ENCODE results near the gene ARFGEF2. TPM values are rescaled to one million over a fixed set of nuclear protein-coding genes. Genes with fewer than 3 reads are reported as not detected.
"Not testable (repeated sequence)": the region's sequence is repeated elsewhere in the genome, so short reads cannot be mapped to it uniquely, and the experiment has no call there.

ARFGEF2 gene
- total and polyA plus RNA-seq, 7 donors: 7.8 to 36.1 (median 22.8) TPM

DNA sequence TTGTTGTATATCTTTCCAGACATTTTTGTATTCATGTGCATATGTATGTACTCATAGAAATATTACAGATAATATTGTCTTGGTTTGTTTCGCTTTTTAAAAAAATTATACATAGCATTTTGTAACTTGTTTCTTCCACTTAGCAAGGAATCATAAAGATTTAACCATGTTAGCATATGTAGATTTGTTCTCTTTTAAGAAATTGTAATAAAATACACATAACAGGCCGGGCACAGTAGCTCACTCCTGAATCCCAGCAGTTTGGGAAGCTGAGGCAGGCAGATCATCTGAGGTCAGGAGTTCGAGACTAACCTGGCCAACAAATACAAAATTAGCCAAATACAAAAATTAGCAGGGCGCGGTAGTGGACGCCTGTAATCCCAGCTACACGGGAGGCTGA is 80.2 kb downstream of the ARFGEF2 start:
- Histone ChIP-seq H3K9me3 (no peaks in the 10 kb centered on the region), H3K36me3 (ENCODE audit: insufficient read depth in 1 of 2, low read depth in 1 of 2) (peaks cover 8 to 94% of the 10 kb centered on the region in 2 donors), H3K27me3 (ENCODE audit: insufficient read depth in 3 of 3, low read length in 2 of 3) (no peaks in the 10 kb centered on the region), H3K4me3 (no peak overlapping the region), H3K4me1 (no peaks in the 10 kb centered on the region), H3K27ac (no peak overlapping the region)
- no peak for ATAC-seq
- intact Hi-C loops (cut with DNase I): no loop called here
- DNase-seq: no peak
- TF ChIP-seq, protein P1, sequence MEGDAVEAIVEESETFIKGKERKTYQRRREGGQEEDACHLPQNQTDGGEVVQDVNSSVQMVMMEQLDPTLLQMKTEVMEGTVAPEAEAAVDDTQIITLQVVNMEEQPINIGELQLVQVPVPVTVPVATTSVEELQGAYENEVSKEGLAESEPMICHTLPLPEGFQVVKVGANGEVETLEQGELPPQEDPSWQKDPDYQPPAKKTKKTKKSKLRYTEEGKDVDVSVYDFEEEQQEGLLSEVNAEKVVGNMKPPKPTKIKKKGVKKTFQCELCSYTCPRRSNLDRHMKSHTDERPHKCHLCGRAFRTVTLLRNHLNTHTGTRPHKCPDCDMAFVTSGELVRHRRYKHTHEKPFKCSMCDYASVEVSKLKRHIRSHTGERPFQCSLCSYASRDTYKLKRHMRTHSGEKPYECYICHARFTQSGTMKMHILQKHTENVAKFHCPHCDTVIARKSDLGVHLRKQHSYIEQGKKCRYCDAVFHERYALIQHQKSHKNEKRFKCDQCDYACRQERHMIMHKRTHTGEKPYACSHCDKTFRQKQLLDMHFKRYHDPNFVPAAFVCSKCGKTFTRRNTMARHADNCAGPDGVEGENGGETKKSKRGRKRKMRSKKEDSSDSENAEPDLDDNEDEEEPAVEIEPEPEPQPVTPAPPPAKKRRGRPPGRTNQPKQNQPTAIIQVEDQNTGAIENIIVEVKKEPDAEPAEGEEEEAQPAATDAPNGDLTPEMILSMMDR (IDR thresholded peaks at IDR 0.05): no peak
- 93 to 98% (median 97%) methylated on average over 7 of the region's 7 CpGs for WGBS, 3 donors

GRCh38 chr20:49006446-49006980 is 85.0 kb downstream of the ARFGEF2 start:
- Histone ChIP-seq H3K4me1 (no peaks in the 10 kb centered on the region), H3K4me3 (no peak overlapping the region), H3K27me3 (ENCODE audit: insufficient read depth in 3 of 3, low read length in 2 of 3) (no peaks in the 10 kb centered on the region), H3K27ac (no peak overlapping the region), H3K9me3 (no peaks in the 10 kb centered on the region), H3K36me3 (ENCODE audit: insufficient read depth in 1 of 2, low read depth in 1 of 2) (peaks cover 0 to 94% of the 10 kb centered on the region in 2 donors)
- TF ChIP-seq, protein P1 (IDR thresholded peaks at IDR 0.05): no peak
- intact Hi-C loops (cut with DNase I): no loop called here
- 78 to 82% (median 79%) methylated on average over 8 of the region's 8 CpGs for WGBS, 3 donors
- DNase-seq (no peak), ATAC-seq (no peak)

DNA sequence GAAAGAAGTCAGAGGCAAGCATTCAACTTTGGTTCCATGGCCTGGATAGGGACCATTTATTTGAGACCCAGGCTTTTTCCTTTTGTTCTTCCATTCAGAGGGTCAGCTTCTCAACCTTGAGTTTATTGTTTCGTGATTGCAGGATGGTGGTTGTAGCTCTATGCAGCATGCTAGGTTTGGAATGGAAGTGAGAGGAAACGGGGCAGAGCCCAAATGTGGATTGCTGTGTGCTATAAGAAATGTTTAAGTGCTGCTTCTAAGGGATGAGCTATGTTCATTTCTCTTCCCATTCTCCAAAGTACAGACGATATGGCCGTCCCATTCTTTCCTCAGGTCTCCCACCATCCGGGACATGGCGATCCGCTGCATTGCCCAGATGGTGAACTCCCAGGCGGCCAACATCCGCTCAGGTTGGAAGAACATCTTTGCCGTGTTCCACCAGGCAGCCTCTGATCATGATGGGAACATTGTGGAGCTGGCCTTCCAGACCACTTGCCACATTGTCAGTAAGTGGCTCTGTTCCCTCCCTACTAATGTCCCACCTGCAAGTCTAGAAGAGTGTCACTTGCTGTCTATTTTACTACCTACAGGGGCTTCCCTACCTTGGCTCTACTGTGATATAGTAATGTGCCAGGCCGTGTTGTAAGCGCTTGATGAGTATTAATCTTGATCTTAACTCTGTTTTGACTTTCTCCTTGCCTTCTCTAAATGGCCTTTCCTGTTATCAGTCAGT is 88.6 kb downstream of the ARFGEF2 start:
- Histone ChIP-seq H3K27me3 (ENCODE audit: insufficient read depth in 3 of 3, low read length in 2 of 3) (no peaks in the 10 kb centered on the region), H3K9me3 (no peaks in the 10 kb centered on the region), H3K36me3 (ENCODE audit: insufficient read depth in 1 of 2, low read depth in 1 of 2) (peaks cover 15 to 98% of the 10 kb centered on the region in 2 donors), H3K27ac (no peak overlapping the region), H3K4me1 (no peaks in the 10 kb centered on the region), H3K4me3 (no peak overlapping the region)
- intact Hi-C loops (cut with DNase I): loop anchor here (5.0 to 10.0 kb wide), 4 partner anchors 65 to 245 kb away; no protein-coding TSS in a partner anchor
- no peak for ATAC-seq
- DNase-seq: no peak
- WGBS, 3 donors: 95 to 96% (median 95%) methylated on average over 12 of the region's 12 CpGs
- TF ChIP-seq, protein P1 (IDR thresholded peaks at IDR 0.05): no peak

GRCh38 chr20:49024220-49024619 is 102.7 kb downstream of the ARFGEF2 start:
- Histone ChIP-seq H3K36me3 (ENCODE audit: insufficient read depth in 1 of 2, low read depth in 1 of 2) (peaks cover 8 to 96% of the 10 kb centered on the region in 2 donors), H3K9me3 (no peaks in the 10 kb centered on the region)
- intact Hi-C loops (cut with DNase I): no loop called here

GRCh38 chr20:49028177-49028576 is 106.7 kb downstream of the ARFGEF2 start:
- H3K4me1 ChIP-seq; ATAC-seq; H3K4me3 ChIP-seq; intact Hi-C loops (cut with DNase I); H3K27ac ChIP-seq; H3K9me3 ChIP-seq; DNase-seq; H3K27me3 ChIP-seq (ENCODE audit: insufficient read depth in 3 of 3, low read length in 2 of 3): not testable (repeated sequence)
- H3K36me3 ChIP-seq (ENCODE audit: insufficient read depth in 1 of 2, low read depth in 1 of 2): peaks cover 12 to 97% of the 10 kb centered on the region in 2 donors
- WGBS, 3 donors: 95 to 100% (median 96%) methylated on average over 2 of the region's 2 CpGs

More at GRCh38 chr20:49024220-49024619, 102.7 kb downstream of the ARFGEF2 start:
- 97 to 98% (median 98%) methylated on average over 5 of the region's 5 CpGs for WGBS, 3 donors
- DNase-seq: no peak
- H3K27ac ChIP-seq: no peak overlapping the region
- H3K4me1 ChIP-seq: no peaks in the 10 kb centered on the region
- TF ChIP-seq, protein P1 (IDR thresholded peaks at IDR 0.05): no peak
- H3K27me3 ChIP-seq (ENCODE audit: insufficient read depth in 3 of 3, low read length in 2 of 3): no peaks in the 10 kb centered on the region
- no peak overlapping the region for H3K4me3 ChIP-seq
- ATAC-seq: no peak
